Neural crest cell (in vitro differentiated cells): ENCODE measurements around the gene PDLIM1. TPM values are rescaled to one million over a fixed set of nuclear protein-coding genes. Genes with fewer than 3 reads are reported as not detected.

Experiments used
- DNase-seq: peaks from one replicate; pipeline ENCODE4 v3.0.0; 2021; ENCODE audit warnings: low read depth, mixed read lengths, low spot score
- H3K27ac Mint-ChIP-seq: one replicate; pipeline ENCODE4 v1.8.0; 2021; ENCODE audit warnings: mild to moderate bottlenecking, mixed read lengths; ENCODE audit not compliant: unreplicated experiment
- H3K27me3 Mint-ChIP-seq: 2 replicates; pipeline ENCODE4 v1.8.0; 2021; ENCODE audit warnings: low read depth, mild to moderate bottlenecking, mixed read lengths
- H3K36me3 Mint-ChIP-seq: 2 replicates; pipeline ENCODE4 v1.8.0; 2021; ENCODE audit warnings: low read depth, mild to moderate bottlenecking, mixed read lengths
- H3K4me1 Mint-ChIP-seq: 2 replicates; pipeline ENCODE4 v1.8.0; 2021; ENCODE audit warnings: mixed read lengths
- H3K4me3 Mint-ChIP-seq: one replicate; pipeline ENCODE4 v1.8.0; 2021; ENCODE audit warnings: mild to moderate bottlenecking, mixed read lengths
- H3K9me3 Mint-ChIP-seq: 2 replicates; pipeline ENCODE4 v1.8.0; 2021; ENCODE audit warnings: mixed read lengths
- total RNA-seq: library from RNA; stranded (reverse); gene quantifications from 2 replicates; pipeline ENCODE4 v1.2.1, GENCODE V29; 2021
- TF ChIP-seq, protein P1 (sequence below): fragments of 200-600 bp; sonication (generic); conservative IDR thresholded peaks from 2 replicates; pipeline ENCODE4 v1.5.0; 2021; ENCODE audit warnings: antibody characterized with exemption, mild to moderate bottlenecking

The PDLIM1 gene
- total RNA-seq, 1 donor from 2014 or later = 20.9 TPM

- H3K4me1 Mint-ChIP-seq = peaks cover 10% of the 10 kb centered on the region
- no peak for DNase-seq
- no peaks in the 10 kb centered on the region for H3K9me3 Mint-ChIP-seq
- H3K4me3 Mint-ChIP-seq = no peak overlapping the region
- H3K36me3 Mint-ChIP-seq = no peaks in the 10 kb centered on the region
- TF ChIP-seq, protein P1, sequence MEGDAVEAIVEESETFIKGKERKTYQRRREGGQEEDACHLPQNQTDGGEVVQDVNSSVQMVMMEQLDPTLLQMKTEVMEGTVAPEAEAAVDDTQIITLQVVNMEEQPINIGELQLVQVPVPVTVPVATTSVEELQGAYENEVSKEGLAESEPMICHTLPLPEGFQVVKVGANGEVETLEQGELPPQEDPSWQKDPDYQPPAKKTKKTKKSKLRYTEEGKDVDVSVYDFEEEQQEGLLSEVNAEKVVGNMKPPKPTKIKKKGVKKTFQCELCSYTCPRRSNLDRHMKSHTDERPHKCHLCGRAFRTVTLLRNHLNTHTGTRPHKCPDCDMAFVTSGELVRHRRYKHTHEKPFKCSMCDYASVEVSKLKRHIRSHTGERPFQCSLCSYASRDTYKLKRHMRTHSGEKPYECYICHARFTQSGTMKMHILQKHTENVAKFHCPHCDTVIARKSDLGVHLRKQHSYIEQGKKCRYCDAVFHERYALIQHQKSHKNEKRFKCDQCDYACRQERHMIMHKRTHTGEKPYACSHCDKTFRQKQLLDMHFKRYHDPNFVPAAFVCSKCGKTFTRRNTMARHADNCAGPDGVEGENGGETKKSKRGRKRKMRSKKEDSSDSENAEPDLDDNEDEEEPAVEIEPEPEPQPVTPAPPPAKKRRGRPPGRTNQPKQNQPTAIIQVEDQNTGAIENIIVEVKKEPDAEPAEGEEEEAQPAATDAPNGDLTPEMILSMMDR = no peak
- no peak overlapping the region for H3K27ac Mint-ChIP-seq
- H3K27me3 Mint-ChIP-seq = no peaks in the 10 kb centered on the region
Observed at GRCh38 chr10:95280637-95281036, 10.2 kb downstream of the PDLIM1 start.

DNA sequence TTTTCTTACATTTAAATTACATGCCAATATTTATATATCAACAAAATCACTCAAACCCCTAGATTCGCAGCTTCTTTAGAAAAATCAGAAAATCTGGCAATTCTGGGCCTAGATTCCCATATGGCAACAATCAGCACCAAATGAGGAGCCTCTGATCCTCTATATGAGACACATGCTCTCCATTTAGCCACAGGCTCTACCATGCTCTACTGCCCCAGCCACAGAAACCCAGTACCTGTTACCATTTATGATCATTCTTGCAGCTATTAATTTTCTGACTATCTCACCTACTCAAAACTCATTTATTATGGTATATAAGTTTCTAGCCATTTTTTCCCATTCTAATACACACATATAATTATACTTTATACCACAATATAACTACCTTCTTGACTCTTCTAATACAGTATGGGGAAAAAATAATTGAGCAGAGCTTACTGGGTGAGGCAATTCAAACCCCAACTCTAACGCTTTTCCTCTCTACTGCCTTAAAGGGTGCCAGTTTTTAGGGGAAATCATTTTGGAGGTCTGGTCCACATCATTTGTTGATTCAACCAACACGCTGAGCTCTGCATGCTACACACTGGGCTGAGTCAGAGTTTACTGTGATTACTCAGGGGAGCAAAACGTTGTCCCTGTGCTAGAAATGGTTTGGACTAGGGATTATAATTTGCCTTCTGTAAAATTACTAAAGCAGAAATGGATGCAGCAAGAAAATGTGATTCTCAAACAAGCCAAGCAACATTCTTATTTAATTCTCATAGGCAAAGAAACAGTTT is 11.6 kb downstream of the PDLIM1 start:
- H3K27me3 Mint-ChIP-seq = no peaks in the 10 kb centered on the region
- no peak overlapping the region for H3K27ac Mint-ChIP-seq
- TF ChIP-seq, protein P1 = no peak

DNA sequence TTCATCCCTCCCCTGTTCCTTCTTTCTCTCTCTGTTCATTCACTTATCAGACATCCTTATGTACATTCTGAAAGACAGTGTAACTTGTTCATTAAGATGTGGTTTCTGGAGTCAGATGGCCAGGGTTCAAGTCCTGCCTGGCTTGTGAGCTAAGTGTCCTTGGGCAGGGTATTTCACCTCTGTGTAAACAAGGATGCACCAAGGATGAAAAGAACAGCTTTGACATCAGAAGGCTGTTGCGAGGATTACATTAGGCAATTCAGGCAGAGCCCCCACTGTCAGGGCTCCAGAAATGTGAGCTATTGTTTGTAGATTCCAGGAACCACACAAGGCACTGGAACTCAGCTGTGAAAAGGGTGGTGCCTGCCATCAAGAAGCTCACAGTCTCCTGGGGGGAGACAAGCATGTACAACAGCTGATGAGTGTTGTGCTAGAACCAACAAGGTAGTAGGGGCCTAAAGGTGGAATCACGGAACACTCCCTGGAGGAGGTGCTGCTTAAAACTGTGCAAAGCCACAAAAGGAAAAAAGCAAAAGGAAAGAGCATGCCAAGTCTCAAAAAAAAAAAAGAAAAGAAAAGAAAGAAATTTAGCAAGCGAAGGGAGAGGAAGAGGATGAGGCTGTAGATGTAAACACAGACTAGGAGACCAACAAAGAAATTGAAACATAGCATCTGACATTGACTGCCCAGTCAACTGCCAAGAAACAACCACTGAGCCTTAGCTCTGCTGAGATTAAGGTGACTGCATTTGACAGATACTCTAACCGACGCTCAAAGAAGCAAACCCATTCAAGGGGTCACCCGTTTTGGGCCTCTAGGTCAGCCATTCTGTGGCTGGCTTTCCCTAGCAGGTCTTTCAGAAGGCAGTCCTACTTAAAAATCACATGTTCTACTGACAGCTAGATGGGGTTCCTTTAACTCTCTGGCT is 12.5 kb downstream of the PDLIM1 start:
- Mint-ChIP-seq H3K9me3 (no peaks in the 10 kb centered on the region), H3K4me1 (peaks cover 10% of the 10 kb centered on the region), H3K27me3 (no peaks in the 10 kb centered on the region), H3K36me3 (no peaks in the 10 kb centered on the region), H3K4me3 (no peak overlapping the region), H3K27ac (no peak overlapping the region)
- TF ChIP-seq, protein P1 = no peak
- DNase-seq = no peak

More for the DNA sequence above, 11.6 kb downstream of the PDLIM1 start:
- DNase-seq = no peak
- no peaks in the 10 kb centered on the region for H3K9me3 Mint-ChIP-seq
- H3K4me1 Mint-ChIP-seq = peaks cover 10% of the 10 kb centered on the region
- H3K4me3 Mint-ChIP-seq = no peak overlapping the region
- no peaks in the 10 kb centered on the region for H3K36me3 Mint-ChIP-seq

DNA sequence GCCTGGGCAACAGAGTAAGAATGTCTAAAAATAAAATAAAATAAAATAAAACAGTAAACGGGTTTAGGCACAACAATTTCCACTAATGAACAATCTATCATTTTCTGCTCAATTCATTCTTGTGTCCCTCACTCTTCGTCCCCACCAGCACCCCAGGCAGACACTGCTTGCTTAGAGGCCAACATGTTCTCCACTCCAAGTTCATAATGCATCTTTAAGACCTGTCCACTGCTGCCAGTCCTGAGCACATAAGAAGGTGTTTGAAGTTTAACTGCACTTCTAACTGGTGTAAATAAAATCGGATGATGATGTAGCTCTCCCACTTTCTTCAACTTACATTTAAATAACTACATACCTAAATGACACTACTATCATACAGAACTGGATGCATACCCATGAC is 13.2 kb downstream of the PDLIM1 start:
- TF ChIP-seq, protein P1 = no peak
- Mint-ChIP-seq H3K4me1 (peaks cover 10% of the 10 kb centered on the region), H3K36me3 (no peaks in the 10 kb centered on the region), H3K4me3 (no peak overlapping the region), H3K9me3 (no peaks in the 10 kb centered on the region), H3K27ac (no peak overlapping the region), H3K27me3 (no peaks in the 10 kb centered on the region)
- no peak for DNase-seq

- no peak overlapping the region for H3K27ac Mint-ChIP-seq
- H3K4me1 Mint-ChIP-seq = peaks cover 10% of the 10 kb centered on the region
- H3K27me3 Mint-ChIP-seq = no peaks in the 10 kb centered on the region
- no peaks in the 10 kb centered on the region for H3K9me3 Mint-ChIP-seq
- DNase-seq = no peak
- H3K36me3 Mint-ChIP-seq = no peaks in the 10 kb centered on the region
- H3K4me3 Mint-ChIP-seq = no peak overlapping the region
- TF ChIP-seq, protein P1 = no peak
Observed at GRCh38 chr10:95277201-95277570, 13.6 kb downstream of the PDLIM1 start.
